GM21723 (cell line): ENCODE measurements around the gene ROBO1.
"Not testable (repeated sequence)": the region's sequence is repeated elsewhere in the genome, so short reads cannot be mapped to it uniquely, and the experiment has no call there.

Experiments
- ATAC-seq: cut with Tn5 transposase; IDR thresholded peaks from one replicate; pipeline ENCODE4 v1.9.1; 2021; ENCODE audit warnings: mild to moderate bottlenecking, moderate library complexity; ENCODE audit not compliant: unreplicated experiment

ROBO1 gene

GRCh38 chr3:78781351-78781750, 986.4 kb downstream of the ROBO1 start:
- ATAC-seq, result no peak

DNA sequence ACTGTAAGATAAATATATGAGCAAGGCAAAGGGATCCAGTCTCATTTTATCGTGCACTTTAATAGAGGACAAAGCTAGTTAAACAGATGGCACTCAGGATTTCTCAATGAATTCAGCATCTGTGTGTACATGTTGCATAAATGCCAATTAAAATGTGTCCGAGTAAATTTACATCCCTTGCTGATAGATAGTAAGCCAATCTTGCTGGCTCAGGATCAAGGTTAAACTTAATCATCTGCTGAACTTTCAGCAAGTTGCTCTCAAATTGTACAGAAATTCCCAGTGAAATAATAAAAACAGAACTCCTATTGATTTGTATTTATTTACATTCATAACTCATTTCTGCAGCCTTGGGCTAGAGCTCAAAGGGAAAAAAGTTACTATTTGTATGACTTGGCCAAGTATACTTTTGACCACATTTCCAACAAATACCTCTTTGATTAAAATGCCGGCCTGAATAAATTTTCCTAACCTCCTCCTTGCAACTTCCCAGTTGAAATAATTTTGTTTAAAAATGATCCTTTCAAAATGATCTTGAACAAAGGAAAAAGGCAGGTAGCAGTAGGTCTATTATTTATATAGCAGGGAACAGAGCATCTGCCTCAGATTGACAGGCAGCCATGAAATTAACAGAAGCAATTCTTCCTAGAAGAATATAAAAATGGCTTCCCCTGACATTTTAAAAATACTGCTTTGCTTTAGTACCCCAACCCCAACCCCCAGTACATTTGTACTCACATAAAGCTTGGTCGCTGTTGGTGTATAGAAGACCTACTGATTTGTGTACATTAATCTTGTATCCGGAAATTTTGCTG, 1001.9 kb downstream of the ROBO1 start:
- no peak for ATAC-seq

GRCh38 chr3:78764634-78765033, 1003.2 kb downstream of the ROBO1 start:
- ATAC-seq, result no peak

GRCh38 chr3:78762121-78762520, 1005.7 kb downstream of the ROBO1 start:
- no peak for ATAC-seq

DNA sequence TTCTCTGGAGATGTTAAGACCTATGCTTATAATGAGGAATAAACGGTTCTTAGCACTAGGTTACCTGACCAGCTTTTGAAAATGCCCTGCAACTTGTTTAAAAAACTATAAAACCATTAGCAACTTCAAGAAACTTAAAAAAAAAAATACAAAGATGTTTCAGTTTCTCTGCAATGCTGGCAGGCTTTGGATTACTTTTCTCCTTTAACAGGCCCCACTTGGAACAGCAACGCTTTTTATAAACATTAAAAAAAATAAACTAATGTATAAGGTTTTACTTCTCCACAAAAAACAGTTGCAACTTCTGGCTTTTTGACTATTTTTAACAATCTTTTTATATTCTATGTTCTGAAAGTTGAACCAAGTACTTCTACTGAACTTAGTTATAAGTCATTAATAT, 1006.7 kb downstream of the ROBO1 start:
- no peak for ATAC-seq

GRCh38 chr3:78757731-78758130, 1010.1 kb downstream of the ROBO1 start:
- ATAC-seq, result no peak

DNA sequence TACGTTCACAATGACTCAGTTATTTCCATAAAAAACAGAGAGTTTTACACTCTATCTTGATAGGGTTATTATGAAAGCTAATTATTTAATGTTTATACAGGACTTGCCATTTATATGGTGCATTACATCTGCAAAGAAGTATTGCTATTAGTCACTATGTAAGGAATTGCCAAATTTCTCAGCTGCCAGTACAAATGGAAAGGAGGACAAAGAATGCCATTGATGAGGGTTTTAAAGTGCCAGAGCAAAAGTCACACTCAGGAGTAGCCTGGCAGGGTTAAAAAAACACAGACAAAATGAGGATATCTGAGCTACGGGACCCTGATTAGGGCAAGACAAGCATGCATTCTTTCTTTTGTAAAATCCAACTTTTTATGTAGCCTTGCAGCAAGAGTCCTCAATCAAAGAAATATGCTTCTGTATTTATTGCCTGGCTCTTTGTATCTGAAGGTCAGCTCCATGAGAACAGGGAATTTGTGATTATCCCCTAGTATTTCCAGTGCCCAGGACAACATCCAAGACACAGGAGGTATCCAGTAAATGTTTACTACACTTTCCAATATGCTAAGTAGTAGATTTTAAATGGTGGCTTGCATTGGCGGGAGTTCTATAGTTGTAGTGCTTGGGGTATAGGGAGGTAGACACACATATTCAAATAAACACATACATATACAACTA, 1013.6 kb downstream of the ROBO1 start:
- no peak for ATAC-seq

GRCh38 chr3:78751266-78751665, 1016.5 kb downstream of the ROBO1 start:
- ATAC-seq, result no peak

- not testable (repeated sequence) for ATAC-seq
Measured at GRCh38 chr3:78750291-78750690, 1017.5 kb downstream of the ROBO1 start.

GRCh38 chr3:78749056-78749455, 1018.7 kb downstream of the ROBO1 start:
- ATAC-seq, result no peak

GRCh38 chr3:78745847-78746246, 1022.0 kb downstream of the ROBO1 start:
- no peak for ATAC-seq

DNA sequence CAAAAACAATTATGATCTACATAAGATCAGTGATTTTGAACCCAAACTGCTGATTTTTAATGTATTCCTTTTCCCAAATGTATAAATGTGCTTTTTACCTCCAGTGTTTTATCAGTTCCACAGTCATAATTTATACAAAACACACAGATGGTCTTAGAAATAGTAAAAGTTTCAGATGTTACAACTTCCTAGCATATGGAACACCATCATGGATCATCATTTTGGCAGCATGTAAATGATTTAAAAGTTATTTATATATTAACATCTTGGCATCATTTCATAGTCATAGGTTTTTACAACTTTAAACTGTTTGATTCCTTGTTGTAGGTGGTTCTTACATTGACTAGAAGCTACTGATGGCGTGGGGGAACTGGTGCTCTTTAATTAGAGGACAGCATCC, 1025.3 kb downstream of the ROBO1 start:
- ATAC-seq, result no peak

DNA sequence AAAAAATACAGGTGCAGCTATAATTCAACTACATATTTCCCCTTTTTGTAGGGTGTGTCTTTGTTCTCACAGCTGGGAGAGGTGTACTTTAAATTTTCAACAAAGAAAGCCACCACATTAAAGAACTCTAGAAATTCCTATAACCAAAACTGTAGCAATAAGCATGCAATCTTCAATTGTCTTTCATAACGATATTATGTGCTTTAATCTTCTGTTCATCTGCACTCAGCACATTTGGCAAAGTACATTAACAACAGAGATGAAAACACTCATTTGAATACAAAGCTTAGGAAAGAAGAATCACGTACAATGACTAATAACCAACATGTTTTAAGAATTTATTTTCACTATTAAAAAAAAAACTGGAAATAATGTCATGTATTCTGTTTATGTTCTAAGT, 1025.8 kb downstream of the ROBO1 start:
- no peak for ATAC-seq

DNA sequence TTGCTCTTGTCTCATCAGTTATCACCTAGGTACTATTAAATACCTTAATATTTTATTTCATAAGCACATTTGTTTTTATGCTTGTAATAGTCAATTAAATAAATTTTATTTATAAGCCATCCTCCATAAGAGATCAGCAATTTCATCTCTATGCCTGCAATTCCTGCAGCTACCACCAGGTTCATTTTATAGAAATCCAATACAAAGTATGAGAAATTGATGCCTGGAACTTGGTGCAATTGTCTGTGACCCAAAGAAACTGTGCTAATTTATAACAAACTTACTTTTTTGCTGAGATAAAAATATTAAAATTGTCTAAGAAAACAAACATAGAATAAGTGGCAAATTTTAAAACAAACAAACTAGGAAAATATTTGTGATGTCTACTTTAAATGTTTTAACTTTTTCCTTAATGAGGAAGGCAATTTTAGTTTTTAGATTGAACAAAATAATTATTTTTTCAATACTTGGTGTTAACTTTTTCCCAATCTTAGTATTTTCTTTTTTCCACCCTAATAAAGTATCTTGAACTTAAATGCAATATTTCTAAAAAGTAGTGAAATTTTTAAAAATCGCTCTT, 1026.6 kb downstream of the ROBO1 start:
- no peak for ATAC-seq

- no peak for ATAC-seq
Measured at GRCh38 chr3:78738833-78739232, 1029.0 kb downstream of the ROBO1 start.

GRCh38 chr3:78737988-78738387, 1029.8 kb downstream of the ROBO1 start:
- no peak for ATAC-seq

DNA sequence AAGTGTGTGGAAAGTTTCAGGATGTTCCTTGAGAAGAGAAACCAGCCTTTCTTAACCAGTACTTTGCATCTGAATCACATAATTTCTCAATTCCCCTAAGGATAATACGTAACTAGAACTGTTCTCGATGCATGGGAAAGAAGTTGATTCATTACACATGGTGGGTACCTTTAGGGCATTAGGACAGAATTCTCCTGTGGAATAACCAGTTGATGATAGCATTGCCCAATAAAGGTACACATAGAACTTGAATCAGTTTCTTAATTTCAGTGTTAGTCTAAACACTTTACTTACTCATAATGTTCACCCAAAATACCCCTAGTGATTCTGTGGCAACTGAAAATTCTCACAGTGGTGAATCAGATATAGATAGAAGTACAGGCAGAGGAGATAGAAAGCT, 1030.9 kb downstream of the ROBO1 start:
- ATAC-seq, result no peak

DNA sequence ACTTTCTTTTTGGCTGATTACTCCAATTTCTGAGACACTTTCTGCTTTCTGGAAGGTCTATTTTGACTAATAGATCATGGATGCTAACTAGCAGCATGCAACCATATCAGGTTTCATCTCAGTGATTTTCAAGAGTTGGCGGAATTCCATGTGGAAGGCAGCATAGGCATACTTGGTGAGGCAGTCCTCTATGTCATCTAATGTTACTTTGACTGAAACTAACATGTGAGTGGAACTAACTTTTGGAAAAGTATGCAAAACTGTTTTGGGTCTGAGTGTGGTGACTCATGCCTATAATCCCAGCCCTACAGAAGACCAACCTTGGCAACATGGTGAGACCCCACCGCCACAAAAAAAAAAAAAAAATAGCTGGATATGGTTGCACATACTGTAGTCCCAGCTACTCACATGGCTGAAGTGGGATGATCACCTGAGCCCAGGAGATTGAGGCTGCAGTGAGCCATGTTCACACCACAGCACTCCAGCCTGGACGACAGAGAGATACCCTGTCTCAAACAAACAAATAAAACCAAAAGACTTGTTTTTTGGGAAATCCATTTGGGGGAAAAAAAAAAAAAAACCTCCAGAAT, 1033.7 kb downstream of the ROBO1 start:
- ATAC-seq, result no peak

DNA sequence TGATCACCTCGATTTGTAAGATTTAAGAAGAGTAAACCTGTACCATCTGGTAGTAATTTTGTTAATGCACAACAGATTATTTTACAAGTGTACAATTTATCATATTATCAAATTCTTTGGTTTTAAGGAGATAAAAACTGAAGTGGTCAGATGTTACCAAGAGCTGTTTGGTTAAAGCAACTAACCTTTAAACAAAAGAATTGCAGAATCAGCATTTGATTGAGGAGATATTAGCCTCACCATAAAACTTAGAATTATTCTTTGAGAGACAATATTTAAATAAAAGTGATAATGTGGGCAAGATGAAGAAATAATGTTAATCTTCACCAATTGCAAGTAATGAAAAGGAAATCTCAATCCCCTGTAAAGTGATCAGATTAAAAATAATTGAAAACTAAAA, 1034.9 kb downstream of the ROBO1 start:
- no peak for ATAC-seq

DNA sequence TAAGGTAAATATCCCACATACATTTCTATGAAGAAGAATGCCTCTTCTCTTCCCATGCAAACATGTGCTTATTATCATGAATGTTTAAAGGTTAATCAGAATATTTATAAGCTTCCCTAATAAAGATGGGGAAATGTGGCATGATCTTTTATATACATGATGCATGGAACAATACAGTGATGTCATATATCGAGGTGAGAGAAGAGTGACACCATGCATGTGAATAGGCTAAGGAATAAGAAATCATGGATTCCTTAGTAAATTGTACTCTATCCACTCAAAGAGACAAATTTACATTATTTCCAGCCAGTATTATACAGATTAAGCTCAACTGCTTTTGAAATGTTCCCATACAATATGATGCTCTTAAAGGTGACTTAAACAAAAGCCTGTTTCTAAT, 1035.3 kb downstream of the ROBO1 start:
- no peak for ATAC-seq

DNA sequence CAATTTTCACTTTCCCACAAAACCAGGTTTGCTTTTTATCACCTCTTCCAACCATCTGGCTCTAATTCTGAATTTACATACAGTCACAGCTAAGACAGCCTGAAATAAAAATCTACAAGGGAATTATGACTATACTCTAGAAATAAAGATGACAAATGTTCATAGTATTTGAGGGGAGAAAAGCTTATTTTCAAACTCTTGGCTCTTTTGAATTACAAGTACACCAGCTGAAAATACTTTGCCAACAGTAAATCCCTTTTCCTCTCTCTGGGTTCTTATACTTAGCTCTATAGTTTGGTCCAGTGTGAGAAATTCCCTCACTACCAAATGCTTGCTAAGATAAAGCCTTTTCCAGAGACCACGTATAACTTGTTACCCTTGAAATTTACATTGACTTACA, 1037.9 kb downstream of the ROBO1 start:
- no peak for ATAC-seq
